CD4-positive, alpha-beta T cell treated with Interferon alpha-2 for 1 hour (primary cell): ENCODE results near the gene DUSP9.
"Not testable (repeated sequence)": the region's sequence is repeated elsewhere in the genome, so short reads cannot be mapped to it uniquely, and the experiment has no call there.

Experiments used
- DNase-seq, 2 donors: peaks; one replicate each; pipeline ENCODE4 v3.0.0-alpha.2; 2020 to 2022

The DUSP9 gene, protein sequence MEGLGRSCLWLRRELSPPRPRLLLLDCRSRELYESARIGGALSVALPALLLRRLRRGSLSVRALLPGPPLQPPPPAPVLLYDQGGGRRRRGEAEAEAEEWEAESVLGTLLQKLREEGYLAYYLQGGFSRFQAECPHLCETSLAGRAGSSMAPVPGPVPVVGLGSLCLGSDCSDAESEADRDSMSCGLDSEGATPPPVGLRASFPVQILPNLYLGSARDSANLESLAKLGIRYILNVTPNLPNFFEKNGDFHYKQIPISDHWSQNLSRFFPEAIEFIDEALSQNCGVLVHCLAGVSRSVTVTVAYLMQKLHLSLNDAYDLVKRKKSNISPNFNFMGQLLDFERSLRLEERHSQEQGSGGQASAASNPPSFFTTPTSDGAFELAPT

DNA sequence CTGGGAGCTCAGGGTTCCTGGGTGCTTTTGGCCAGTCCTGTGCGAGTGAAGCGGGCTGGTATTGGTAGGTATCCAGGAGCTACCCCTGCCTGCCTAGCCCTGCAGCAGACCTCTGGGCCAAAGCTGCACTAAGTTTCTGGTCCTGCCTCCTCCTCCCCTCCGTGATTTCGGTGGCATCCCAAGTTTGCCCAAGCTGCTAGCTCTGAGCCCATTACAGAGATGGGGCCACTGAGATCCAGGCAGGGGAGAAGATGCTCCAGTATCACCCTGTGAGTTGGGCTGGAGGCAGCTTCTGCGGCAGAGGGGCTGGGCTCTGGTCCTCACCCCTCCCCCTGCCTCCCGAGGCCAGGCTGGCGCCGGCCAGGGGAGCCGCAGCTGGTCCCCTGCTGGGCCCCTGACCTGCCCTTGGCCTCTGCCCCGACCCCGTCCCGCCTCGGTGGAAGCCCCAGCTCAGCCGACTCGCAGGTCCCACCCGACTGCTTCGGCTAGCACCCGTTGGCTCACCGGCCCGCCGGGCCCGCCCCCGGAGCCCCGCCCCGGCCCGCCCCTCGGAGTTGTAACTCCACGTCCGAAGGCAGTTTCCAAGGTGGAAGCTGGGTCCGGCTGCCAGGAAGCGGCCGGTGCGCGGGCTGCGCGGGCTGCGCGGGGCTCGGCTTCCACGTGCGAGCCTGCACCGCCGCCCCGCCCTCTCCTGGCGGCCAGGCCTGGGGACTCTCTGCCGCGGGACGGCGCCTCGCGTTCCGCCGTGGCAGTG, at the start of gene DUSP9:
Gene DUSP9, plus strand, starts transcription at position 584 of the 754 bp plus-strand sequence. CDS start 751 bp downstream, outside the sequence.
- peak in 1 of 2 donors; percentile 5 for DNase-seq

GRCh38 chrX:153598541-153599191, 48.3 kb upstream of the DUSP9 start, which contains the start of gene CCNQ:
CCNQ (minus strand) TSS chrX:153599139; CDS start chrX:153599073, 66 bp downstream.
- no peak for DNase-seq

GRCh38 chrX:153599192-153600031, 47.6 kb upstream of the DUSP9 start:
- DNase-seq, result peak; percentile 91 to 92

- peak in 1 of 2 donors; percentile 4 for DNase-seq
These were observed 47.0 kb upstream of the DUSP9 start for GRCh38 chrX:153600032-153600373.

GRCh38 chrX:153600921-153601320, 46.1 kb upstream of the DUSP9 start:
- DNase-seq, result no peak

DNA sequence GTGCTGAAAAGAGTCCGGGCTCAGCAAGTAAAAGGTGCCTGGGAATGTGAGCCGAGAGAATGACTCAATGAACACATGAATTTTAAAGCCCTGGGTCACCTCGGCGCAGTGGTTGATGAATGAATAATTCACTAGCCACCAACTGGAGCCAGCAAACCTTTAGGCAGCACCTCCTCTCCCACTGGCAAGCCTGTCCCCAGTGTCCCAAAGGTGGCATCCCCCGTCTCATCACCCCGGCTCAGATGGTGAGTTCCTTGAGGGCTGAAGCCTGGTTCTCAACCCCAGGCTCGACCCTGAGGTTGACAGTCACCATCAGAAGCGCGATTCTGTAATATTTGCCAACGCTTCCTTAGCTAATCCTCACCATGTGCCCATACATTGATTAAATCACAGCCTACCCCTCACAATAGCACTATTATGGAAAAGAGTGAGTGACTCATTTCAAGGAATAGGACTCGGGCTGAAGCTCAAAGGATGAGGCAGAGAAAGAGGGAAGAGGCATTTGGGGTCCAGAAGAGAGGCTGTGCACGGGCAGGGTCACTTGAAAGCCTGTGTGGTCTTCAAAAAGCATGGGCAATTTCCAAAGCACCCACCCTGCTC, 45.4 kb upstream of the DUSP9 start:
- DNase-seq, result no peak

GRCh38 chrX:153602601-153603000, 44.4 kb upstream of the DUSP9 start:
- no peak for DNase-seq

- DNase-seq, result no peak
These were observed 43.8 kb upstream of the DUSP9 start for GRCh38 chrX:153603131-153603656.

DNA sequence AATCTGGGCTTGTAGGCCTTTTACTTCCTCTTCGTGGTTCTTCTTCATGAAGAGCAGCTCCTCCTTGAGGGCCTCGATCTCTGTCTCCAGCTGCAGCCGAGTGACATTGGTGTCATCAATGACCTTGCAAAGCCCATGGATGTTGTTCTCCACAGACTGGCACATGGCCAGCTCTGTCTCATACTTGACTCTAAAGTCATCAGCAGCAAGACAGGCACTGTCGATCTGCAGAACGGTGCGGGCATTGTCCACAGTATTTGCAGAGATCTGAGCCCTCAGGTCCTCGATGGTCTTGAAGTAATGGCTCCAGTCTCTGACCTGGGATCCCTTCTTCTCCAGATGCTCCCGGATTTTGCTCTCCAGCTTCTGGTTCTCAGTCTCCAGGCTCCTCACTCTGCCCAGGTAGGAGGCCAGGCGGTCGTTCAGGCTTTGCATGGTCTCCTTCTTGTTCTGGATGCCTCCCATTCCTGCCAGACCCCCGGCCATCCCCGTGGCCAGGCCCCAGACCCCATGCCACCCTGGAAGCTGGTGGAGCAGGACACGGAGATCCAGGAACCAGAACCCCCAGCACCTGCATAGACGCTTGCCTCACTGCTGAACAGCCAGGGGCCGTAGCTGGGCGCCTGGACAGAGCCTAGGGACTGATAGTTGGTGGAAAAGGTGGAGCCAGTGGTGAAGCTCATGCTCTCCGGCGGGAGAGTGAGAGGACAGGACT, 42.2 kb upstream of the DUSP9 start:
- DNase-seq, result not testable (repeated sequence)

DNA sequence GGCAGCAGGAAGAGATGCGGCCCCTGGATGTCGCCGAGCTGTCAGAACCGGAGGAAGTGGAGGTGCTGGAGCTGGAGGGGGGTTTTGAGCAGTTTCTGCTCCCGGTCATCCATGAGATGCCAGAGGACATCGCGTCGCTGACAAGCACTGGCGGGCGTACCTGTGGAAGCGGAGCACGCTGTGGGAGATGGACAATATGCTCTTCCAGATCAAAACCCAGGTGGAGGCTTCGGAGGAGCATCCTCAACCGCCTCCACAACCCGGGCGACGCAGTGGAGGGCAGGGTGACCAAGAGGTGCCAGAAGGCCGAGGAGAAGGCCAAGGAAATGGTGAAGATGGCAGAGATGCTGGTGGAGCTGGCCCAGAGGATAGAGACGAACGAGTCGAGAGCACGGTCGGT, 40.5 kb upstream of the DUSP9 start:
- no peak for DNase-seq

GRCh38 chrX:153608376-153608775, 38.6 kb upstream of the DUSP9 start:
- no peak for DNase-seq

DNA sequence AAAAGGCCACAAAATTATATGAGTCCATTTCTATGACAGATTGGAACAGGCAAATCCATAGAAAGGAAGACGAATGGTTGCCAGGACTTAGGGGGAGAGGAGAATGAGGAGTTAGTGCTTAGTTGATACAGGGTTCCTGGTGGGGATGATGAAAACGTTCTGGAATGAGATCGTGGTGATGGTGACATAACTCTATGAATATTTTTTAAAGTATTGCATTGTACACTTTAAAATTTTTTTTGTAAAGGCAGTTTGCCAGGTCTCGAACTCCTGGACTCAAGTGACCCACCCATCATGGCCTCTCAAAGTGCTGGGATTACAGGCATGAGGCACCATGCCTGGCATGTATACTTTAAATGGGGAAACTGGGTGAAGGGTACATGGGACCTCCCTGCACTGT, 38.2 kb upstream of the DUSP9 start:
- no peak for DNase-seq

- peak; percentile 75 to 79 for DNase-seq
These were observed 36.8 kb upstream of the DUSP9 start for GRCh38 chrX:153609917-153610835.

DNA sequence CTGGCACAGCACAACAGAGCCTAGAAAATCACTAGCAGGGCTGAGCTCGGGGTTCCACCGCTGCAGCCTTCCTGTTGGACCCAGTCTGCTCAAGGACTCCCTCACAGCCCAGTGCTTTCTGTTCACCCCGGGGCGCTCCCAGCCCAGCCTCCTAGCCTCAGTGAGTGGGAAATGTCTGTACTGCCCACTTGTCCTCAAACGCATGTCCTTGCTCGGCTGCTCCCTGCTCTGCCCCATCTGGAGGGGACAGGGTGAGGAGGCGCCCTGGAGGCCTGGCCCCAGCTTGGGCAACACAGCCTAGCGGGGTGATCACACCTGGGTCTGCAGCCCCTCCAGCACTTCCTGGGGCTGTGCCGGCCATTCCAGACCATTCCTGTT, 36.2 kb upstream of the DUSP9 start:
- no peak for DNase-seq

- DNase-seq, result no peak
These were observed 35.5 kb upstream of the DUSP9 start for GRCh38 chrX:153611298-153612095.

DNA sequence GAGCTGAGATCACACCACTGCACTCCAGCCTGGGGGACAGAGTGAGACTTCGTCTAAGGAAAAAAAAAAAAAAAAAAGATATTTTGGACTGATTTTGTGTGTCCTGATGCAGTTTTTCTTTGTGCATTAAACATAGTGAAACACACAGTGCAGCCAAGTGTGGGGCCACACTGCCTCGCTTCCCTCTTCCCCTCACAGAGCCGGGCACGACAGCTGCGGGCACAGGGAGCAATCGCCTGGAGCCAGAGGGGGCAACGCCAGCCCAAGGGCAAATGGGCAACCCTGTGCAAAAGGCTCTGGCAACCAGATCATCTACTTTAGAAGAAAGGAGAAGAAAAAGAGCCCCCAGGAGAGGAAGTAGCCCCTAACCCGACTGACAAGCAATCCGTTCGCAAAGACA, 34.6 kb upstream of the DUSP9 start:
- no peak for DNase-seq

GRCh38 chrX:153614818-153615217, 32.2 kb upstream of the DUSP9 start:
- peak in 1 of 2 donors; percentile 5 for DNase-seq

- DNase-seq, result no peak
These were observed 26.4 kb upstream of the DUSP9 start for GRCh38 chrX:153620576-153620975.

DNA sequence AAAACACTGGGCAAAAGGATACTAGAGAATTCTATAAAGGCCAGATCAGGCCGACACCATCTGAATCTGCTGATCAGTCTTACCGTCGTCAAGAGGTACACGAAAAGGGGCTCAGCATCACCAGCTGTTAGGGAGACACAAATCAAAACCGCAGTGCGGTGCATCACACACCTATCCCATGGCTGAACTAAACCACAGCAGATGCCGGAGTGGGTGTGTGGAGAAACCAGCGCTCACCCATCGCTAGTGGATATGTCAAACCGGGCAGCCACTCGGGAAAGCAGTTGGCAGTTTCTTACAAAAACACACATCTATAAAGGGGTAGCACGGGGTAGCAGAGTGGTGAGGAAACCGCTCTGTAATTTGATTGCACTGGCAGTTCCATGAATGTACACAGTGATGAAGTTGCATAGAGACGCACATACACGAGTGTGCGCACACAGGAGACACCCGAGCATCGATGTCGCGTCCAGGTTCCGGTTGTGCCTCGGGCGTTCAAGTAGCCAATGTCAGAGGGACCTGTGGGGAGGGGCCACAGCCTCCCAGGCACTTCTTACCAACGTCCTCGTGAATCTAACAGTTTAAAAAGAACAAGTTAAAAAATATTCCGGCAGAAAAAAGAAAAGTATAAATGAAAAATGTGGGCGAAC, 24.9 kb upstream of the DUSP9 start:
- DNase-seq, result no peak
